Measurements from ENCODE around the gene BIVM.

- TF ChIP-seq EZH2 (IDR thresholded peaks at IDR 0.05; ENCODE audit: insufficient read depth, low read length) (no peak), CTCF (IDR thresholded peaks at IDR 0.05; ENCODE audit: insufficient read depth, low read depth, low read length) (no peak)
These were observed 39.4 kb downstream of the BIVM start for GRCh38 chr13:102838273-102838672.
